CD4-positive, CD25-positive, alpha-beta regulatory T cell (primary cell): ENCODE data around the gene KIAA0753. TPM values are rescaled to one million over a fixed set of nuclear protein-coding genes. Genes with fewer than 3 reads are reported as not detected.

Source experiments
- ATAC-seq, 2 donors: fragments of 150-1000 bp; cut with Tn5 transposase; one replicate each; pipeline ENCODE4 v1.10.0; 2021; ENCODE audit warnings: low read depth in 2 of 2, moderate number of reproducible peaks in 2 of 2, moderate library complexity in 1 of 2
- DNase-seq, 3 donors: peaks; one replicate each; pipeline versions ENCODE4 v3.0.0 to v3.0.0-alpha.2; 2012 to 2022; ENCODE audit warnings: mixed read lengths in 1 of 3
- H3K27ac ChIP-seq: one replicate; pipeline ENCODE4 v1.7.0; 2013; ENCODE audit warnings: mild to moderate bottlenecking, low read length; ENCODE audit not compliant: insufficient read depth, poor library complexity, severe bottlenecking
- H3K27me3 ChIP-seq: one replicate; pipeline ENCODE4 v1.7.0; 2013; ENCODE audit warnings: low read length; ENCODE audit not compliant: control insufficient read depth, insufficient read depth
- H3K36me3 ChIP-seq: one replicate; pipeline ENCODE4 v1.7.0; 2013; ENCODE audit warnings: mild to moderate bottlenecking, low read length, moderate library complexity; ENCODE audit not compliant: control insufficient read depth, insufficient read depth
- H3K4me1 ChIP-seq: 2 replicates; pipeline ENCODE4 v1.7.0; 2013; ENCODE audit warnings: mild to moderate bottlenecking, low read length; ENCODE audit not compliant: insufficient read depth, control insufficient read depth, poor library complexity, severe bottlenecking
- H3K4me3 ChIP-seq: one replicate; pipeline ENCODE4 v1.7.0; 2013; ENCODE audit warnings: low read depth, mild to moderate bottlenecking, low read length, moderate library complexity
- H3K9me3 ChIP-seq, 2 experiments: 1 replicate in 1 of 2; 2 replicates in 1 of 2; pipeline ENCODE4 v1.7.0; 2013; ENCODE audit warnings: low read length in 2 of 2, mild to moderate bottlenecking in 1 of 2, moderate library complexity in 1 of 2; ENCODE audit not compliant: control insufficient read depth in 2 of 2
- H3K27ac Mint-ChIP-seq, 3 donors: one replicate each; pipeline ENCODE4 v1.8.0; 2020 to 2022; ENCODE audit warnings: mild to moderate bottlenecking in 3 of 3, mixed read lengths in 3 of 3, moderate library complexity in 2 of 3
- H3K27me3 Mint-ChIP-seq: one replicate; pipeline ENCODE4 v1.8.0; 2022; ENCODE audit warnings: mild to moderate bottlenecking, mixed read lengths
- H3K36me3 Mint-ChIP-seq: one replicate; pipeline ENCODE4 v1.8.0; 2020; ENCODE audit warnings: mixed read lengths
- H3K4me1 Mint-ChIP-seq, 4 donors: one replicate each; pipeline ENCODE4 v1.8.0; 2020 to 2022; ENCODE audit warnings: mixed read lengths in 4 of 4, mild to moderate bottlenecking in 1 of 4
- H3K4me3 Mint-ChIP-seq, 4 donors: one replicate each; pipeline ENCODE4 v1.8.0; 2020 to 2022; ENCODE audit warnings: mild to moderate bottlenecking in 4 of 4, mixed read lengths in 4 of 4, moderate library complexity in 3 of 4
- H3K9me3 Mint-ChIP-seq, 7 donors: one replicate each; pipeline ENCODE4 v1.8.0; 2020 to 2022; ENCODE audit warnings: mixed read lengths in 7 of 7, mild to moderate bottlenecking in 3 of 7, moderate library complexity in 2 of 7
- polyA plus RNA-seq, 4 donors: library from polyadenylated mRNA; unstranded; fragments of 300-500 nt; fragmentation: Illumina TruSeq; gene quantifications; one replicate each; pipeline ENCODE4 v1.2.3, GENCODE V29; 2021
- total RNA-seq: library from RNA; stranded (reverse); gene quantifications from one replicate; pipeline ENCODE4 v1.2.3, GENCODE V29; 2022

The KIAA0753 gene
- total and polyA plus RNA-seq, 5 donors from 2014 or later, result 1.2 to 11.4 (median 1.4) TPM

- no peak overlapping the region for H3K4me3 Mint-ChIP-seq
- no peaks in the 10 kb centered on the region for H3K27me3 ChIP-seq
- peaks cover 0 to 8% (median 1%) of the 10 kb centered on the region in 4 donors for H3K4me1 Mint-ChIP-seq
- H3K36me3 Mint-ChIP-seq, result no peaks in the 10 kb centered on the region
- no peak for DNase-seq
- peaks cover 4% of the 10 kb centered on the region for H3K27me3 Mint-ChIP-seq
- H3K4me1 ChIP-seq, result no peaks in the 10 kb centered on the region
- no peak for ATAC-seq
- no peaks in the 10 kb centered on the region for H3K9me3 ChIP-seq
- H3K27ac Mint-ChIP-seq, result no peak overlapping the region
- H3K27ac ChIP-seq, result no peak overlapping the region
- no peaks in the 10 kb centered on the region for H3K9me3 Mint-ChIP-seq
- no peaks in the 10 kb centered on the region for H3K36me3 ChIP-seq
- H3K4me3 ChIP-seq, result no peak overlapping the region
Observed at GRCh38 chr17:6674586-6674985, 34.1 kb upstream of the KIAA0753 start.

- Histone ChIP-seq H3K4me3 (no peak overlapping the region), H3K4me1 (no peaks in the 10 kb centered on the region), H3K9me3 (no peaks in the 10 kb centered on the region), H3K27ac (no peak overlapping the region), H3K36me3 (no peaks in the 10 kb centered on the region), H3K27me3 (no peaks in the 10 kb centered on the region)
- H3K27ac Mint-ChIP-seq, result peak overlapping the region in 1 of 3 donors; percentile 32
- peaks cover 0 to 8% (median 1%) of the 10 kb centered on the region in 4 donors for H3K4me1 Mint-ChIP-seq
- no peak overlapping the region for H3K4me3 Mint-ChIP-seq
- no peaks in the 10 kb centered on the region for H3K9me3 Mint-ChIP-seq
- H3K36me3 Mint-ChIP-seq, result peaks cover 7% of the 10 kb centered on the region
- peaks cover 4% of the 10 kb centered on the region for H3K27me3 Mint-ChIP-seq
- ATAC-seq, result no peak
- DNase-seq, result no peak
Observed at GRCh38 chr17:6671431-6671830, 30.9 kb upstream of the KIAA0753 start.

DNA sequence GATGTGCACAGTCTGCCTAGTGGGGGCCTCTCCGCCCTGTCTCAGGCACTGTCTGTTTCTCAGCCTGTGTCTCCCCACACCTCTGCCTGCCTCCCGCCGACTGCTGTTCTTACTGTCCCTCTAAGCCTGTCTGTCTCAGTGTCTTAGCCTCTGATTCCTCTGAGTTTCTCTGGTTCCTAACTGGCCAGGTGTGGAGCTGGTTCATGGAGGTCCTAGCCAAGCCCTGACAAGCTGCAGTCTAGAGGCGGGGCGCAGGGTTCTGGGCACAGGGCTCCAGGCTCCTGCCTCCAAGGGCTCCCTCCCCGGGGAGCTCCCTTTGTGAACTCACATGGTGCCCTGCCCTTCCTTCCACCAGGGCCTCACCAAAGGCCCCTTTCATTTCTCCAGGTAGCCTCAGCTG, 30.5 kb upstream of the KIAA0753 start:
- Histone ChIP-seq H3K9me3 (no peaks in the 10 kb centered on the region), H3K4me1 (no peaks in the 10 kb centered on the region), H3K4me3 (no peak overlapping the region), H3K27me3 (no peaks in the 10 kb centered on the region), H3K36me3 (no peaks in the 10 kb centered on the region), H3K27ac (no peak overlapping the region)
- H3K4me3 Mint-ChIP-seq, result no peak overlapping the region
- H3K27ac Mint-ChIP-seq, result no peak overlapping the region
- ATAC-seq (no peak), DNase-seq (no peak)
- H3K9me3 Mint-ChIP-seq, result no peaks in the 10 kb centered on the region
- H3K36me3 Mint-ChIP-seq, result peaks cover 7% of the 10 kb centered on the region
- peaks cover 2% of the 10 kb centered on the region for H3K27me3 Mint-ChIP-seq
- peaks cover 0 to 8% (median 4%) of the 10 kb centered on the region in 4 donors for H3K4me1 Mint-ChIP-seq

DNA sequence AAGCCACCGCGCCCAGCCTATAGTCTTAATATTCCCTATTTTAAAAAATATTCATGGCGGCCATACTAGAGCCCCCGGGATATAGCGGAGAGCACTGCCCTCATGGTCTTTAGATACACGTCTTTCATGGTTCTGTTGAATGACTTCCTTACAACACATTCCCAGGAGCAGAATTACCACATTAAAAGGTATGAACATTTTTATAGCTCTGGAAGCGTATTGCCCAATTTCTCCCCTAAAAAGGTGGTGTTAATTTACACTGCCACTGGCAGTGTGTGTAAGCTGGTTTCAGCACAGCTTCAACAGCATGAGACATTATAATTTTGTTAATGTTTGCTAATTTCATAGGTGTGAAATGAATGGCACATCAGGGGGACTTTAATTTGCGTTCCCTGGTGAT, 30.1 kb upstream of the KIAA0753 start:
- no peaks in the 10 kb centered on the region for H3K27me3 ChIP-seq
- Mint-ChIP-seq H3K9me3 (no peaks in the 10 kb centered on the region), H3K36me3 (peaks cover 7% of the 10 kb centered on the region), H3K4me3 (no peak overlapping the region), H3K27ac (no peak overlapping the region), H3K27me3 (no peaks in the 10 kb centered on the region), H3K4me1 (peaks cover 0 to 7% (median 5%) of the 10 kb centered on the region in 4 donors)
- no peak for DNase-seq
- H3K36me3 ChIP-seq, result no peaks in the 10 kb centered on the region
- no peak overlapping the region for H3K4me3 ChIP-seq
- no peaks in the 10 kb centered on the region for H3K9me3 ChIP-seq
- no peak for ATAC-seq
- H3K4me1 ChIP-seq, result no peaks in the 10 kb centered on the region
- H3K27ac ChIP-seq, result no peak overlapping the region

GRCh38 chr17:6669479-6670212, 29.1 kb upstream of the KIAA0753 start:
- no peaks in the 10 kb centered on the region for H3K4me1 ChIP-seq
- no peak overlapping the region for H3K27ac ChIP-seq
- H3K4me1 Mint-ChIP-seq, result peaks cover 0 to 8% (median 5%) of the 10 kb centered on the region in 4 donors
- H3K27me3 Mint-ChIP-seq, result no peaks in the 10 kb centered on the region
- H3K4me3 ChIP-seq, result no peak overlapping the region
- H3K36me3 ChIP-seq, result no peaks in the 10 kb centered on the region
- no peaks in the 10 kb centered on the region for H3K9me3 ChIP-seq
- no peaks in the 10 kb centered on the region for H3K9me3 Mint-ChIP-seq
- no peak overlapping the region for H3K4me3 Mint-ChIP-seq
- DNase-seq (no peak), ATAC-seq (no peak)
- peaks cover 11% of the 10 kb centered on the region for H3K36me3 Mint-ChIP-seq
- H3K27ac Mint-ChIP-seq, result no peak overlapping the region
- H3K27me3 ChIP-seq, result no peaks in the 10 kb centered on the region

GRCh38 chr17:6668727-6669425, 28.4 kb upstream of the KIAA0753 start:
- no peak for DNase-seq
- Histone ChIP-seq H3K4me1 (no peaks in the 10 kb centered on the region), H3K27ac (no peak overlapping the region), H3K9me3 (no peaks in the 10 kb centered on the region), H3K4me3 (no peak overlapping the region), H3K27me3 (no peaks in the 10 kb centered on the region), H3K36me3 (no peaks in the 10 kb centered on the region)
- Mint-ChIP-seq H3K36me3 (peaks cover 11% of the 10 kb centered on the region), H3K4me1 (peaks cover 0 to 8% (median 5%) of the 10 kb centered on the region in 4 donors), H3K27me3 (no peaks in the 10 kb centered on the region), H3K4me3 (no peak overlapping the region), H3K27ac (no peak overlapping the region), H3K9me3 (no peaks in the 10 kb centered on the region)
- no peak for ATAC-seq

GRCh38 chr17:6668219-6668618, 27.7 kb upstream of the KIAA0753 start:
- H3K4me1 Mint-ChIP-seq, result peaks cover 0 to 8% (median 5%) of the 10 kb centered on the region in 4 donors
- Histone ChIP-seq H3K36me3 (no peaks in the 10 kb centered on the region), H3K27me3 (no peaks in the 10 kb centered on the region), H3K4me1 (no peaks in the 10 kb centered on the region), H3K4me3 (no peak overlapping the region), H3K27ac (no peak overlapping the region), H3K9me3 (no peaks in the 10 kb centered on the region)
- H3K36me3 Mint-ChIP-seq, result peaks cover 11% of the 10 kb centered on the region
- DNase-seq, result no peak
- no peak overlapping the region for H3K4me3 Mint-ChIP-seq
- ATAC-seq, result no peak
- H3K9me3 Mint-ChIP-seq, result no peaks in the 10 kb centered on the region
- H3K27ac Mint-ChIP-seq, result no peak overlapping the region
- no peaks in the 10 kb centered on the region for H3K27me3 Mint-ChIP-seq

GRCh38 chr17:6667516-6667915, 27.0 kb upstream of the KIAA0753 start:
- no peaks in the 10 kb centered on the region for H3K9me3 ChIP-seq
- no peak overlapping the region for H3K4me3 Mint-ChIP-seq
- no peak overlapping the region for H3K27ac ChIP-seq
- H3K9me3 Mint-ChIP-seq, result no peaks in the 10 kb centered on the region
- no peaks in the 10 kb centered on the region for H3K4me1 ChIP-seq
- H3K4me3 ChIP-seq, result no peak overlapping the region
- H3K36me3 ChIP-seq, result peaks cover 1% of the 10 kb centered on the region
- no peak for ATAC-seq
- H3K4me1 Mint-ChIP-seq, result peaks cover 0 to 8% (median 5%) of the 10 kb centered on the region in 4 donors
- H3K36me3 Mint-ChIP-seq, result peaks cover 11% of the 10 kb centered on the region
- no peak for DNase-seq
- H3K27me3 Mint-ChIP-seq, result no peaks in the 10 kb centered on the region
- no peaks in the 10 kb centered on the region for H3K27me3 ChIP-seq
- no peak overlapping the region for H3K27ac Mint-ChIP-seq
